K562 (cell line): Measurements from ENCODE around the gene HEMK1. TPM values are rescaled to one million over a fixed set of nuclear protein-coding genes. Genes with fewer than 3 reads are reported as not detected.

Source experiments
- ATAC-seq: fragments of 200-7000 bp; cut with Tn5 transposase; 3 replicates; pipeline ENCODE4 v1.9.1; 2020; ENCODE audit warnings: moderate library complexity
- BruUV-seq: library from RNA; stranded (reverse); fragments of 400-500 nt; replicated peaks from 2 replicates; lab custom pipeline; 2021; lab: Mats Ljungman, UMichigan
- CTCF ChIA-PET: fragments of 300-600 bp; formaldehyde crosslinking; extraction: SDS; loops from one replicate; lab custom pipeline; 2021; ENCODE audit warnings: low intra/inter-chr PET ratio; lab: Yijun Ruan, JAX
- POLR2A ChIA-PET: fragments of 300-600, 350-650 bp; sonication (Branson Sonifier 250); formaldehyde crosslinking; extraction: SDS; loops from one replicate; lab custom pipeline; 2021; ENCODE audit warnings: antibody characterized with exemption, inconsistent platforms; lab: Yijun Ruan, JAX
- DNase-seq, 4 experiments: peaks; one replicate each; pipeline versions ENCODE4 v3.0.0 to v3.0.0-alpha.2; 2011 to 2018; ENCODE audit warnings: low spot score in 3 of 4, mixed read lengths in 3 of 4; ENCODE audit errors: extremely low read depth in 1 of 4
- FAIRE-seq: peaks from 2 replicates; lab custom pipeline; 2011; peaks lifted over from hg19 to GRCh38; lab: Jason Lieb, UNC
- H2AFZ ChIP-seq: 2 replicates; pipeline ENCODE4 v1.6.0; 2011; ENCODE audit warnings: low read depth, low read length, control low read depth, inconsistent platforms
- H3K27ac ChIP-seq: fragments of 200-600 bp; 3 replicates; pipeline ENCODE4 v1.8.0; 2011; ENCODE audit warnings: low read depth, mild to moderate bottlenecking, control low read depth, inconsistent platforms, low read length, moderate library complexity, mixed read lengths; ENCODE audit errors: extremely low read depth
- H3K27me3 ChIP-seq, 2 experiments: fragments of 300-600 bp in 1 of 2; 2 replicates in 1 of 2; 3 replicates in 1 of 2; pipeline versions ENCODE4 v1.6.0 to v1.8.0; 2011; ENCODE audit warnings: inconsistent platforms in 2 of 2, low read length in 2 of 2, mild to moderate bottlenecking in 1 of 2, mixed read lengths in 1 of 2, moderate library complexity in 1 of 2; ENCODE audit not compliant: control insufficient read depth in 2 of 2, insufficient read depth in 2 of 2
- H3K36me3 ChIP-seq: fragments of 300-600 bp; 3 replicates; pipeline ENCODE4 v1.8.0; 2011; ENCODE audit warnings: mild to moderate bottlenecking, low read length, inconsistent platforms; ENCODE audit not compliant: control insufficient read depth, insufficient read depth
- H3K4me1 ChIP-seq, 2 experiments: fragments of 200-600 bp in 1 of 2; replicated peaks in 1 of 2; 2 replicates in 1 of 2; 3 replicates in 1 of 2; pipeline versions ENCODE4 v1.5.1 to v1.8.0; 2011; ENCODE audit warnings: inconsistent platforms in 2 of 2, low read length in 2 of 2, mild to moderate bottlenecking in 1 of 2, mixed read lengths in 1 of 2, moderate library complexity in 1 of 2; ENCODE audit not compliant: control insufficient read depth in 2 of 2, insufficient read depth in 2 of 2
- H3K4me2 ChIP-seq: 2 replicates; pipeline ENCODE4 v1.6.1; 2011; ENCODE audit warnings: low read length, control low read depth, inconsistent platforms, mixed read lengths; ENCODE audit not compliant: insufficient read depth
- H3K4me3 ChIP-seq: fragments of 200-600 bp; sonication (generic), shearing (Covaris generic); 2 replicates; pipeline ENCODE4 v1.5.1; 2016; ENCODE audit warnings: control low read depth, inconsistent platforms
- H3K79me2 ChIP-seq: fragments of 200-600 bp; 3 replicates; pipeline ENCODE4 v1.8.0; 2011; ENCODE audit warnings: low read length, inconsistent platforms; ENCODE audit not compliant: control insufficient read depth, insufficient read depth
- H3K9ac ChIP-seq, 2 experiments: 2 replicates each; pipeline versions ENCODE4 v1.6.0 to v1.6.1; 2011; ENCODE audit warnings: low read depth in 2 of 2, low read length in 2 of 2, control low read depth in 1 of 2, inconsistent platforms in 1 of 2, mild to moderate bottlenecking in 1 of 2, mixed read lengths in 1 of 2; ENCODE audit not compliant: insufficient read depth in 1 of 2
- H3K9me1 ChIP-seq: one replicate; pipeline ENCODE4 v1.6.0; 2011; ENCODE audit warnings: inconsistent platforms, mild to moderate bottlenecking, low read length, moderate library complexity; ENCODE audit not compliant: control insufficient read depth, insufficient read depth
- H3K9me3 ChIP-seq: replicated peaks from 2 replicates; pipeline ENCODE4 v1.5.1; 2011; ENCODE audit warnings: low read depth, low read length, inconsistent platforms; ENCODE audit not compliant: control insufficient read depth, insufficient read depth
- H4K20me1 ChIP-seq: replicated peaks from 2 replicates; pipeline ENCODE4 v1.6.1; 2011; ENCODE audit warnings: low read length, inconsistent platforms, mixed read lengths; ENCODE audit not compliant: control insufficient read depth, insufficient read depth
- FOSL1 ChIP-seq: fragments of 200-800 bp; sonication (Bioruptor generic); conservative IDR thresholded peaks from 2 replicates; pipeline ENCODE4 v1.6.1; 2016; ENCODE audit warnings: missing genetic modification characterization, missing compliant biosample characterization
- FOXP1 ChIP-seq: sonication (generic); formaldehyde crosslinking; IDR thresholded peaks from 2 replicates; pipeline ENCODE4 v1.8.0; 2022; ENCODE audit warnings: mild to moderate bottlenecking, missing genetic modification reagents
- MEF2D ChIP-seq: conservative IDR thresholded peaks from 2 replicates; pipeline ENCODE4 v1.6.1; 2016; ENCODE audit warnings: low read depth, missing genetic modification characterization, missing compliant biosample characterization
- TEAD2 ChIP-seq: fragments of 450-650 bp; IDR thresholded peaks from 2 replicates; pipeline ENCODE4 v1.6.1; 2016; ENCODE audit warnings: missing genetic modification characterization, control low read depth, missing compliant biosample characterization
- ZBTB1 ChIP-seq: sonication (generic); formaldehyde crosslinking; IDR thresholded peaks from 2 replicates; pipeline ENCODE4 v1.8.1; 2023; ENCODE audit warnings: missing genetic modification reagents, low read depth, mild to moderate bottlenecking, borderline replicate concordance
- ZEB2 ChIP-seq: fragments of 450-650 bp; IDR thresholded peaks from 2 replicates; pipeline ENCODE4 v1.6.1; 2016
- ZNF12 ChIP-seq: sonication (generic); formaldehyde crosslinking; IDR thresholded peaks from 2 replicates; pipeline ENCODE4 v1.4.0; 2020; ENCODE audit warnings: mild to moderate bottlenecking, missing genetic modification reagents
- ZNF174 ChIP-seq: fragments of 250-450 bp; sonication (Bioruptor Pico); IDR thresholded peaks from 2 replicates; pipeline ENCODE4 v1.4.0; 2020; ENCODE audit warnings: mild to moderate bottlenecking
- ZNF197 ChIP-seq: fragments of 200-800 bp; sonication (Bioruptor generic); IDR thresholded peaks from 2 replicates; pipeline ENCODE4 v1.6.1; 2016; ENCODE audit warnings: low read depth, missing genetic modification characterization, missing compliant biosample characterization
- ZNF57 ChIP-seq: fragments of 450-650 bp; formaldehyde crosslinking; IDR thresholded peaks from 2 replicates; pipeline ENCODE4 v1.4.0; 2020; ENCODE audit warnings: mild to moderate bottlenecking, moderate library complexity
- ZNF586 ChIP-seq: fragments of 450-650 bp; formaldehyde crosslinking; conservative IDR thresholded peaks from 2 replicates; pipeline ENCODE4 v1.4.0; 2020; ENCODE audit warnings: mild to moderate bottlenecking, moderate library complexity
- WGBS: fragments of 100-300 bp; shearing (Covaris generic); methylation state at CpG from one replicate; pipeline ENCODE4 v1.1.6; 2016; ENCODE audit warnings: low coverage, mixed read lengths; ENCODE audit not compliant: insufficient coverage; ENCODE audit errors: missing lambda C conversion rate; 5-methylcytosine and 5-hydroxymethylcytosine counted together
- in situ Hi-C: fragments of 300-500 bp; cut with MboI; formaldehyde crosslinking; loops from 4 replicates; pipeline ENCODE4 v1.15.0; 2018; ENCODE audit warnings: inconsistent platforms, mixed read lengths
- intact Hi-C: fragments of 100-400 bp; cut with micrococcal nuclease; formaldehyde crosslinking; loops from 2 replicates; pipeline ENCODE4 v1.14.2; 2022
- polyA plus RNA-seq, 8 experiments: library from polyadenylated mRNA; depleted of rRNA in 4 of 8; stranded (reverse) in 5 of 8; unstranded in 3 of 8; fragments of >200 nt; fragmentation: Nextera tagmentation in 2 of 8; fragmentation: Illumina TruSeq in 1 of 8; extraction: Ambion mirVana in 2 of 8; extraction: Trizol in 1 of 8; gene quantifications; 2 replicates each; pipeline versions ENCODE4 v1.2.1 to v1.2.3, GENCODE V29; 2011 to 2014; ENCODE audit warnings: inconsistent platforms in 1 of 8, missing spikeins in 1 of 8
- total RNA-seq, 7 experiments: library from RNA; depleted of rRNA in 6 of 7; stranded (reverse); fragments of >200 nt in 6 of 7; fragmentation: Illumina TruSeq in 2 of 7; extraction: Trizol in 2 of 7; gene quantifications; 2 replicates each; pipeline versions ENCODE4 v1.2.1 to v1.2.3, GENCODE V29; 2011 to 2021; ENCODE audit warnings: low replicate concordance in 1 of 7
- TF ChIP-seq, protein P1 (sequence below): sonication (generic); formaldehyde crosslinking; IDR thresholded peaks from 2 replicates; pipeline ENCODE4 v1.8.1; 2022; ENCODE audit warnings: missing genetic modification reagents
- TF ChIP-seq, protein P2 (sequence below): fragments of 450-650 bp; formaldehyde crosslinking; IDR thresholded peaks from 2 replicates; pipeline ENCODE4 v1.4.0; 2022; ENCODE audit warnings: mild to moderate bottlenecking, moderate library complexity
- TF ChIP-seq, protein P3 (sequence below): fragments of 450-650 bp; conservative IDR thresholded peaks from 2 replicates; pipeline ENCODE4 v1.6.1; 2016; ENCODE audit warnings: missing genetic modification characterization, low read depth, mild to moderate bottlenecking, missing compliant biosample characterization, moderate library complexity
- TF ChIP-seq, protein P4 (sequence below): sonication (generic); formaldehyde crosslinking; IDR thresholded peaks from 2 replicates; pipeline ENCODE4 v1.8.1; 2023; ENCODE audit warnings: missing genetic modification reagents, mild to moderate bottlenecking, borderline replicate concordance

Gene HEMK1
- total and polyA plus RNA-seq, 9 of the 15 experiments (the other 6 are each of a cell fraction or from before 2014, with no cell fraction given), result 2.0 to 16.8 (median 11.4) TPM

DNA sequence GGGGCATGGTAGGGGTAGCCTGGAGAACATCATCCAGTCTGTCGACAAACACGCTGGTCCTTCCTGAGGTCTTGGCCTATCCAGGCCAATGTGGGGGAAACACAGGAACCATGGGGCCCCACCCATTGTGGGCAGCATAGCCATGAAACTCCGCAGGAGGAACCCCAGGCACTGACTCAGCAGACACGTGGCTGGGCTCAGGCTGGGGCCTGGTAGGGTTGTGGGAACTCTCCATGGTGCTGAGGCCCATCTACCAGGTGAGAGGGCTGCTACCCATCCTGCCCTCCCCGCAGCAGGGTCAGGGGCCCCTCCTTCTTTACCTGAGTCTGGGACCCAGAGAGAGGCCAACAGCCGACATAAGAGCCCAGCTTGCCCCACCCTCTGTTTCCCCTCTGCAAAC, 43.3 kb upstream of the HEMK1 start:
- Histone ChIP-seq H3K36me3 (no peaks in the 10 kb centered on the region), H3K4me3 (no peak overlapping the region), H3K27ac (no peak overlapping the region), H3K9me3 (no peaks in the 10 kb centered on the region), H3K4me2 (no peak overlapping the region), H3K9me1 (no peaks in the 10 kb centered on the region), H3K79me2 (no peaks in the 10 kb centered on the region), H3K27me3 (no peaks in the 10 kb centered on the region), H2AFZ (0 out of 2 replicates have a peak overlapping the region, but pooled peaks have one; percentile 58), H4K20me1 (no peaks in the 10 kb centered on the region), H3K9ac (peak overlapping the region in 1 of 2 experiments; percentile 50; a peak in 1 of 4 replicates), H3K4me1 (peaks cover 0 to 23% of the 10 kb centered on the region in 2 experiments; a peak in 3 of 5 replicates)
- FAIRE-seq (peak; percentile 86), ATAC-seq (peak; percentile 97), DNase-seq (peak; percentile 86 to 90 (median 88))
- 5% methylated on average over 6 of the region's 6 CpGs for WGBS
- intact Hi-C loops (no loop called here), in situ Hi-C loops (no loop called here)
- CTCF ChIA-PET, result no interaction called here
- no TSS peak for BruUV-seq
- POLR2A ChIA-PET, result no interaction called here
- 0 out of 2 replicates have a peak, but pooled peaks have one; percentile 36 for TF ChIP-seq ZNF197 (CRISPR knock-in tag)
- TF ChIP-seq FOSL1 (tag), result peak; percentile 78
- TF ChIP-seq MEF2D (tag), result no peak
- no peak for TF ChIP-seq ZEB2
- TF ChIP-seq ZNF12 (CRISPR knock-in tag), result no peak
- TF ChIP-seq, protein P1, sequence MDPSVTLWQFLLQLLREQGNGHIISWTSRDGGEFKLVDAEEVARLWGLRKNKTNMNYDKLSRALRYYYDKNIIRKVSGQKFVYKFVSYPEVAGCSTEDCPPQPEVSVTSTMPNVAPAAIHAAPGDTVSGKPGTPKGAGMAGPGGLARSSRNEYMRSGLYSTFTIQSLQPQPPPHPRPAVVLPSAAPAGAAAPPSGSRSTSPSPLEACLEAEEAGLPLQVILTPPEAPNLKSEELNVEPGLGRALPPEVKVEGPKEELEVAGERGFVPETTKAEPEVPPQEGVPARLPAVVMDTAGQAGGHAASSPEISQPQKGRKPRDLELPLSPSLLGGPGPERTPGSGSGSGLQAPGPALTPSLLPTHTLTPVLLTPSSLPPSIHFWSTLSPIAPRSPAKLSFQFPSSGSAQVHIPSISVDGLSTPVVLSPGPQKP, result no peak
- peak; percentile 66; the same call in 1 of the 2 replicates for TF ChIP-seq FOXP1 (CRISPR knock-in tag)
- TF ChIP-seq ZNF586 (CRISPR knock-in tag), result no peak
- TF ChIP-seq TEAD2 (tag), result no peak
- TF ChIP-seq ZNF174 (CRISPR knock-in tag), result no peak
- TF ChIP-seq, protein P2, sequence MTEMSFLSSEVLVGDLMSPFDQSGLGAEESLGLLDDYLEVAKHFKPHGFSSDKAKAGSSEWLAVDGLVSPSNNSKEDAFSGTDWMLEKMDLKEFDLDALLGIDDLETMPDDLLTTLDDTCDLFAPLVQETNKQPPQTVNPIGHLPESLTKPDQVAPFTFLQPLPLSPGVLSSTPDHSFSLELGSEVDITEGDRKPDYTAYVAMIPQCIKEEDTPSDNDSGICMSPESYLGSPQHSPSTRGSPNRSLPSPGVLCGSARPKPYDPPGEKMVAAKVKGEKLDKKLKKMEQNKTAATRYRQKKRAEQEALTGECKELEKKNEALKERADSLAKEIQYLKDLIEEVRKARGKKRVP (CRISPR knock-in tag), result no peak
- TF ChIP-seq ZNF57 (CRISPR knock-in tag), result no peak
- no peak for TF ChIP-seq ZBTB1 (CRISPR knock-in tag)
- TF ChIP-seq, protein P3, sequence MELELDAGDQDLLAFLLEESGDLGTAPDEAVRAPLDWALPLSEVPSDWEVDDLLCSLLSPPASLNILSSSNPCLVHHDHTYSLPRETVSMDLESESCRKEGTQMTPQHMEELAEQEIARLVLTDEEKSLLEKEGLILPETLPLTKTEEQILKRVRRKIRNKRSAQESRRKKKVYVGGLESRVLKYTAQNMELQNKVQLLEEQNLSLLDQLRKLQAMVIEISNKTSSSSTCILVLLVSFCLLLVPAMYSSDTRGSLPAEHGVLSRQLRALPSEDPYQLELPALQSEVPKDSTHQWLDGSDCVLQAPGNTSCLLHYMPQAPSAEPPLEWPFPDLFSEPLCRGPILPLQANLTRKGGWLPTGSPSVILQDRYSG, result peak; percentile 58; the same call in 1 of the 2 replicates
- TF ChIP-seq, protein P4, sequence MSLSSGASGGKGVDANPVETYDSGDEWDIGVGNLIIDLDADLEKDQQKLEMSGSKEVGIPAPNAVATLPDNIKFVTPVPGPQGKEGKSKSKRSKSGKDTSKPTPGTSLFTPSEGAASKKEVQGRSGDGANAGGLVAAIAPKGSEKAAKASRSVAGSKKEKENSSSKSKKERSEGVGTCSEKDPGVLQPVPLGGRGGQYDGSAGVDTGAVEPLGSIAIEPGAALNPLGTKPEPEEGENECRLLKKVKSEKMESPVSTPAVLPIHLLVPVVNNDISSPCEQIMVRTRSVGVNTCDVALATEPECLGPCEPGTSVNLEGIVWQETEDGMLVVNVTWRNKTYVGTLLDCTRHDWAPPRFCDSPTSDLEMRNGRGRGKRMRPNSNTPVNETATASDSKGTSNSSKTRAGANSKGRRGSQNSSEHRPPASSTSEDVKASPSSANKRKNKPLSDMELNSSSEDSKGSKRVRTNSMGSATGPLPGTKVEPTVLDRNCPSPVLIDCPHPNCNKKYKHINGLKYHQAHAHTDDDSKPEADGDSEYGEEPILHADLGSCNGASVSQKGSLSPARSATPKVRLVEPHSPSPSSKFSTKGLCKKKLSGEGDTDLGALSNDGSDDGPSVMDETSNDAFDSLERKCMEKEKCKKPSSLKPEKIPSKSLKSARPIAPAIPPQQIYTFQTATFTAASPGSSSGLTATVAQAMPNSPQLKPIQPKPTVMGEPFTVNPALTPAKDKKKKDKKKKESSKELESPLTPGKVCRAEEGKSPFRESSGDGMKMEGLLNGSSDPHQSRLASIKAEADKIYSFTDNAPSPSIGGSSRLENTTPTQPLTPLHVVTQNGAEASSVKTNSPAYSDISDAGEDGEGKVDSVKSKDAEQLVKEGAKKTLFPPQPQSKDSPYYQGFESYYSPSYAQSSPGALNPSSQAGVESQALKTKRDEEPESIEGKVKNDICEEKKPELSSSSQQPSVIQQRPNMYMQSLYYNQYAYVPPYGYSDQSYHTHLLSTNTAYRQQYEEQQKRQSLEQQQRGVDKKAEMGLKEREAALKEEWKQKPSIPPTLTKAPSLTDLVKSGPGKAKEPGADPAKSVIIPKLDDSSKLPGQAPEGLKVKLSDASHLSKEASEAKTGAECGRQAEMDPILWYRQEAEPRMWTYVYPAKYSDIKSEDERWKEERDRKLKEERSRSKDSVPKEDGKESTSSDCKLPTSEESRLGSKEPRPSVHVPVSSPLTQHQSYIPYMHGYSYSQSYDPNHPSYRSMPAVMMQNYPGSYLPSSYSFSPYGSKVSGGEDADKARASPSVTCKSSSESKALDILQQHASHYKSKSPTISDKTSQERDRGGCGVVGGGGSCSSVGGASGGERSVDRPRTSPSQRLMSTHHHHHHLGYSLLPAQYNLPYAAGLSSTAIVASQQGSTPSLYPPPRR (CRISPR knock-in tag), result 0 out of 2 replicates have a peak, but pooled peaks have one; percentile 36
